ENCODE results near the gene WIPI1. TPM values are rescaled to one million over a fixed set of nuclear protein-coding genes. Genes with fewer than 3 reads are reported as not detected.

The WIPI1 gene
- total RNA-seq, 1 donor from 2014 or later: 37.3 TPM

GRCh38 chr17:68441070-68441770 is 16.1 kb downstream of the WIPI1 start:
- Histone ChIP-seq H3K27ac (no peak overlapping the region), H3K4me1 (peaks cover 28% of the 10 kb centered on the region), H3K36me3 (peaks cover 0 to 12% of the 10 kb centered on the region in 2 donors), H3K9me3 (no peaks in the 10 kb centered on the region), H3K27me3 (no peaks in the 10 kb centered on the region), H3K4me3 (no peak overlapping the region)
- DNase-seq (ENCODE audit: extremely low spot score in 2 of 2): no peak
- no peak for TF ChIP-seq CTCF (IDR thresholded peaks at IDR 0.05)
- peak in 1 of 2 donors; percentile 15 for TF ChIP-seq POLR2AphosphoS5 (IDR thresholded peaks at IDR 0.05; ENCODE audit: insufficient read depth in 1 of 2, low read depth in 1 of 2)
- intact Hi-C loops (cut with DNase I): no loop called here

- Histone ChIP-seq H3K36me3 (peaks cover 0 to 7% of the 10 kb centered on the region in 2 donors), H3K4me3 (no peak overlapping the region), H3K9me3 (no peaks in the 10 kb centered on the region), H3K4me1 (peaks cover 34% of the 10 kb centered on the region), H3K27ac (no peak overlapping the region), H3K27me3 (no peaks in the 10 kb centered on the region)
- TF ChIP-seq CTCF (IDR thresholded peaks at IDR 0.05) (no peak), POLR2AphosphoS5 (IDR thresholded peaks at IDR 0.05; ENCODE audit: insufficient read depth in 1 of 2, low read depth in 1 of 2) (no peak), POLR2A (IDR thresholded peaks at IDR 0.05) (no peak)
- no peak for DNase-seq (ENCODE audit: extremely low spot score in 2 of 2)
- intact Hi-C loops (cut with DNase I): no loop called here
Observed at GRCh38 chr17:68440526-68440925, 16.8 kb downstream of the WIPI1 start.

- H3K9me3 ChIP-seq: no peaks in the 10 kb centered on the region
- H3K36me3 ChIP-seq: peaks cover 0 to 12% of the 10 kb centered on the region in 2 donors
- no peak overlapping the region for H3K4me3 ChIP-seq
- no peak for TF ChIP-seq POLR2A (IDR thresholded peaks at IDR 0.05)
- TF ChIP-seq POLR2AphosphoS5 (IDR thresholded peaks at IDR 0.05; ENCODE audit: insufficient read depth in 1 of 2, low read depth in 1 of 2): no peak
- TF ChIP-seq CTCF (IDR thresholded peaks at IDR 0.05): no peak
- H3K27ac ChIP-seq: no peak overlapping the region
- intact Hi-C loops (cut with DNase I): loop anchor here (5.0 kb wide), 1 partner anchor 1788 kb away; no protein-coding TSS in a partner anchor
- peaks cover 34% of the 10 kb centered on the region for H3K4me1 ChIP-seq
- DNase-seq (ENCODE audit: extremely low spot score in 2 of 2): no peak
- H3K27me3 ChIP-seq: no peaks in the 10 kb centered on the region
Observed at GRCh38 chr17:68439656-68440290, 17.5 kb downstream of the WIPI1 start.

GRCh38 chr17:68437979-68438822 is 19.1 kb downstream of the WIPI1 start:
- Histone ChIP-seq H3K36me3 (peaks cover 0 to 25% of the 10 kb centered on the region in 2 donors), H3K4me3 (no peak overlapping the region), H3K9me3 (no peaks in the 10 kb centered on the region), H3K27ac (no peak overlapping the region), H3K4me1 (peaks cover 24% of the 10 kb centered on the region), H3K27me3 (no peaks in the 10 kb centered on the region)
- peak in 1 of 2 donors; percentile 70 for DNase-seq (ENCODE audit: extremely low spot score in 2 of 2)
- TF ChIP-seq POLR2A (IDR thresholded peaks at IDR 0.05) (no peak), CTCF (IDR thresholded peaks at IDR 0.05) (no peak), POLR2AphosphoS5 (IDR thresholded peaks at IDR 0.05; ENCODE audit: insufficient read depth in 1 of 2, low read depth in 1 of 2) (no peak)
- intact Hi-C loops (cut with DNase I): loop anchor here (5.0 kb wide), 1 partner anchor 1789 kb away; no protein-coding TSS in a partner anchor
